Astrocyte (in vitro differentiated cells and primary cell): ENCODE measurements around the gene FCN1.

Experiments
- CTCF ChIP-seq: IDR thresholded peaks from 2 replicates; pipeline ENCODE4 v1.5.1; 2011; ENCODE audit warnings: low read depth, mild to moderate bottlenecking, inconsistent platforms, low read length, moderate library complexity; ENCODE audit not compliant: insufficient read depth
- EZH2 ChIP-seq: IDR thresholded peaks from 2 replicates; pipeline ENCODE4 v1.6.1; 2012; ENCODE audit warnings: mild to moderate bottlenecking, low read length, inconsistent platforms; ENCODE audit not compliant: insufficient read depth

GRCh38 chr9:134889386-134890154 is 28.1 kb downstream of the FCN1 start:
- TF ChIP-seq CTCF (no peak), EZH2 (no peak)
